ENCODE measurements around the gene MOXD1.

Gene MOXD1

GRCh38 chr6:132400883-132401617, at the start of gene MOXD1:
MOXD1 (minus strand) TSS chr6:132401475; CDS start chr6:132401426, 49 bp downstream.
- no peak for DNase-seq

- DNase-seq = no peak
Measured at GRCh38 chr6:132446855-132447241, 45.6 kb upstream of the MOXD1 start.

GRCh38 chr6:132446141-132446854, 45.0 kb upstream of the MOXD1 start:
- no peak for DNase-seq

GRCh38 chr6:132445201-132445951, 44.1 kb upstream of the MOXD1 start:
- DNase-seq = no peak

GRCh38 chr6:132443206-132443605, 41.9 kb upstream of the MOXD1 start:
- DNase-seq = no peak

- no peak for DNase-seq
Measured at GRCh38 chr6:132430110-132430509, 28.8 kb upstream of the MOXD1 start.

GRCh38 chr6:132425176-132425575, 23.9 kb upstream of the MOXD1 start:
- no peak for DNase-seq

GRCh38 chr6:132423839-132424238, 22.6 kb upstream of the MOXD1 start:
- DNase-seq = no peak

- DNase-seq = no peak
Measured at GRCh38 chr6:132418235-132418965, 17.1 kb upstream of the MOXD1 start.

- DNase-seq = no peak
Measured at GRCh38 chr6:132414761-132415160, 13.5 kb upstream of the MOXD1 start.

GRCh38 chr6:132414322-132414721, 13.0 kb upstream of the MOXD1 start:
- no peak for DNase-seq

GRCh38 chr6:132413499-132413802, 12.2 kb upstream of the MOXD1 start:
- no peak for DNase-seq

GRCh38 chr6:132412656-132413498, 11.6 kb upstream of the MOXD1 start:
- no peak for DNase-seq

- DNase-seq = no peak
Measured at GRCh38 chr6:132411296-132411695, 10.0 kb upstream of the MOXD1 start.

- no peak for DNase-seq
Measured at GRCh38 chr6:132410830-132411229, 9.6 kb upstream of the MOXD1 start.

- no peak for DNase-seq
Measured at GRCh38 chr6:132405143-132405915, 4.1 kb upstream of the MOXD1 start.

- DNase-seq = no peak
Measured at GRCh38 chr6:132404736-132405135, 3.5 kb upstream of the MOXD1 start.

- no peak for DNase-seq
Measured at GRCh38 chr6:132404330-132404729, 3.1 kb upstream of the MOXD1 start.

- DNase-seq = no peak
Measured at GRCh38 chr6:132401618-132402285, 477 bp upstream of the MOXD1 start.

- DNase-seq = no peak
Measured at GRCh38 chr6:132400555-132400882, 756 bp downstream of the MOXD1 start.

Measured in CD4-positive, alpha-beta T cell treated with Interferon alpha-2 for 1 hour (primary cell).